ENCODE measurements around the gene MAGI3.
"Not testable (repeated sequence)": the region's sequence is repeated elsewhere in the genome, so short reads cannot be mapped to it uniquely, and the experiment has no call there.

Gene MAGI3

GRCh38 chr1:113582084-113582483, 191.8 kb downstream of the MAGI3 start:
- no peak for DNase-seq

GRCh38 chr1:113587475-113587874, 197.2 kb downstream of the MAGI3 start:
- no peak for DNase-seq

- no peak for DNase-seq
Observed at GRCh38 chr1:113592230-113592629, 201.9 kb downstream of the MAGI3 start.

- no peak for DNase-seq
Observed at GRCh38 chr1:113593550-113594297, 203.4 kb downstream of the MAGI3 start.

- not testable (repeated sequence) for DNase-seq
Observed at GRCh38 chr1:113604466-113604865, 214.2 kb downstream of the MAGI3 start.

GRCh38 chr1:113605146-113605545, 214.8 kb downstream of the MAGI3 start:
- DNase-seq: no peak

GRCh38 chr1:113608399-113608798, 218.1 kb downstream of the MAGI3 start:
- no peak for DNase-seq

GRCh38 chr1:113610372-113610771, 220.1 kb downstream of the MAGI3 start:
- no peak for DNase-seq

GRCh38 chr1:113615425-113615824, 225.1 kb downstream of the MAGI3 start:
- no peak for DNase-seq

- peak; percentile 85 to 97 for DNase-seq
Observed at GRCh38 chr1:113616156-113616555, 225.8 kb downstream of the MAGI3 start.

- no peak for DNase-seq
Observed at GRCh38 chr1:113617438-113618141, 227.3 kb downstream of the MAGI3 start.

GRCh38 chr1:113628997-113629396, 238.7 kb downstream of the MAGI3 start:
- no peak for DNase-seq

GRCh38 chr1:113630340-113631327, 240.3 kb downstream of the MAGI3 start:
- no peak for DNase-seq

GRCh38 chr1:113641396-113641795, 251.1 kb downstream of the MAGI3 start:
- no peak for DNase-seq

- no peak for DNase-seq
Observed at GRCh38 chr1:113647164-113647563, 256.8 kb downstream of the MAGI3 start.

- DNase-seq: no peak
Observed at GRCh38 chr1:113648478-113648877, 258.2 kb downstream of the MAGI3 start.

- no peak for DNase-seq
Observed at GRCh38 chr1:113652771-113653170, 262.5 kb downstream of the MAGI3 start.

GRCh38 chr1:113653741-113654140, 263.4 kb downstream of the MAGI3 start:
- DNase-seq: no peak

GRCh38 chr1:113654883-113655282, 264.6 kb downstream of the MAGI3 start:
- DNase-seq: no peak

- no peak for DNase-seq
Observed at GRCh38 chr1:113657126-113657525, 266.8 kb downstream of the MAGI3 start.

GRCh38 chr1:113657556-113658063, 267.3 kb downstream of the MAGI3 start:
- no peak for DNase-seq

- no peak for DNase-seq
Observed at GRCh38 chr1:113659035-113659434, 268.7 kb downstream of the MAGI3 start.

- no peak for DNase-seq
Observed at GRCh38 chr1:113659556-113659955, 269.2 kb downstream of the MAGI3 start.

All from NCI-H446 (cell line).